A549 (cell line): ENCODE data around the gene DISP2.

Experiments used
- CTCF ChIP-seq: fragments of >200 bp; sonication (Bioruptor Twin); formaldehyde crosslinking; IDR thresholded peaks from 3 replicates; pipeline ENCODE4 v1.5.1; 2016
- ELK1 ChIP-seq: fragments of 150-350 bp; IDR thresholded peaks from 2 replicates; pipeline ENCODE4 v1.6.1; 2014; ENCODE audit warnings: low read depth, mild to moderate bottlenecking, low read length
- GATA3 ChIP-seq: IDR thresholded peaks from 2 replicates; pipeline ENCODE4 v1.6.1; 2012; ENCODE audit warnings: borderline replicate concordance
- HOXA7 ChIP-seq: fragments of 250-450 bp; sonication (Bioruptor Pico); IDR thresholded peaks from 2 replicates; pipeline ENCODE4 v1.5.0; 2020; ENCODE audit warnings: mild to moderate bottlenecking, moderate library complexity
- MYC ChIP-seq: IDR thresholded peaks from 2 replicates; pipeline ENCODE4 v1.6.1; 2012; ENCODE audit warnings: mild to moderate bottlenecking, inconsistent platforms, low read length, improper control_type of control experiment, borderline replicate concordance
- NR3C1 ChIP-seq: fragments of >200 bp; sonication (Bioruptor Twin); formaldehyde crosslinking; IDR thresholded peaks from 3 replicates; pipeline ENCODE4 v1.6.1; 2017
- POLR2A ChIP-seq: IDR thresholded peaks from 2 replicates; pipeline ENCODE4 v1.6.1; 2012; ENCODE audit warnings: mild to moderate bottlenecking, low read length
- TP53 ChIP-seq: fragments of 250-450 bp; sonication (Bioruptor Pico); IDR thresholded peaks from 2 replicates; pipeline ENCODE4 v1.5.0; 2021; ENCODE audit warnings: mild to moderate bottlenecking, moderate library complexity

- TF ChIP-seq POLR2A (no peak), MYC (no peak), ELK1 (no peak), HOXA7 (CRISPR knock-in tag) (no peak), CTCF (no peak), GATA3 (no peak), TP53 (CRISPR knock-in tag) (no peak), NR3C1 (no peak)
These were observed 48.6 kb upstream of the DISP2 start for GRCh38 chr15:40309344-40309862.
